Prostate gland (tissue), 2 donors: ENCODE measurements around the gene IRX5. TPM values are rescaled to one million over a fixed set of nuclear protein-coding genes. Genes with fewer than 3 reads are reported as not detected.

Source experiments
- DNase-seq: peaks from one replicate; pipeline ENCODE4 v3.0.0-alpha.2; 2019; ENCODE audit warnings: low spot score
- H3K27ac ChIP-seq, 2 donors: fragments of 200-600 bp; sonication (generic); 2 replicates each; pipeline ENCODE4 v1.5.1; 2017 to 2019
- H3K27me3 ChIP-seq: fragments of 200-600 bp; sonication (generic); replicated peaks from 2 replicates; pipeline ENCODE4 v1.5.1; 2019; ENCODE audit not compliant: insufficient read depth
- H3K36me3 ChIP-seq, 2 donors: fragments of 200-600 bp; sonication (generic); 1 replicate in 1 of 2; 2 replicates in 1 of 2; pipeline versions ENCODE4 v1.5.1 to v1.8.1; 2017 to 2019
- H3K4me1 ChIP-seq: fragments of 200-600 bp; sonication (generic); replicated peaks from 2 replicates; pipeline ENCODE4 v1.5.1; 2019
- H3K4me3 ChIP-seq, 2 donors: fragments of 200-600 bp; sonication (generic); 2 replicates each; pipeline ENCODE4 v1.5.1; 2017 to 2019
- H3K9me3 ChIP-seq: fragments of 200-600 bp; sonication (generic); 2 replicates; pipeline ENCODE4 v1.5.1; 2017
- CTCF ChIP-seq, 4 experiments: fragments of 200-600 bp in 2 of 4; fragments of 450-650 bp in 2 of 4; sonication (generic) in 2 of 4; IDR thresholded peaks; 1 replicate in 3 of 4; 2 replicates in 1 of 4; pipeline ENCODE4 v1.5.1; 2016 to 2019; ENCODE audit warnings: antibody characterized with exemption in 4 of 4, mild to moderate bottlenecking in 2 of 4, moderate library complexity in 2 of 4
- POLR2A ChIP-seq: fragments of 450-650 bp; IDR thresholded peaks from one replicate; pipeline ENCODE4 v1.6.1; 2016; ENCODE audit warnings: antibody characterized with exemption, mild to moderate bottlenecking
- POLR2AphosphoS5 ChIP-seq: sonication (generic); formaldehyde crosslinking; IDR thresholded peaks from one replicate; pipeline ENCODE4 v1.6.1; 2017; ENCODE audit warnings: antibody characterized with exemption
- WGBS: methylation state at CpG from one replicate; pipeline ENCODE4 v1.1.5; 2018; 5-methylcytosine and 5-hydroxymethylcytosine counted together
- intact Hi-C: fragments of 100-400 bp; cut with DNase I; formaldehyde crosslinking; loops from one replicate; pipeline ENCODE4 v1.14.2; 2022
- total RNA-seq, 2 donors: library from RNA; depleted of rRNA; stranded (reverse); fragments of >200 nt; gene quantifications; one replicate each; pipeline ENCODE4 v1.1.0, GENCODE V29; 2016

The IRX5 gene
- 10 to 100 TPM; 12.7 to 38.8 TPM for total RNA-seq

GRCh38 chr16:54930005-54930868, at the start of gene IRX5:
Gene IRX5 (plus strand): TSS chr16:54930865. CDS start chr16:54931199, 334 bp downstream.
- Histone ChIP-seq H3K36me3 (no peaks in the 10 kb centered on the region), H3K4me1 (no peaks in the 10 kb centered on the region), H3K9me3 (no peaks in the 10 kb centered on the region), H3K27ac (peak within 1 kb of the TSS; percentile 92 to 94), H3K27me3 (no peaks in the 10 kb centered on the region), H3K4me3 (peak within 1 kb of the TSS; percentile 75 to 80)
- under 1% methylated on average over 71 of the region's 71 CpGs for WGBS
- peak; percentile 85 for TF ChIP-seq POLR2AphosphoS5
- peak in 2 of 4 experiments; percentile 47 to 63 for TF ChIP-seq CTCF (IDR thresholded peaks at IDR 0.05)
- TF ChIP-seq POLR2A = peak; percentile 91
- intact Hi-C loops = loop anchor here (10.0 kb wide), 1 partner anchor 1025 kb away; no protein-coding TSS in a partner anchor
- peak; percentile 96 for DNase-seq

GRCh38 chr16:54882556-54882955, 48.1 kb upstream of the IRX5 start:
- Histone ChIP-seq H3K9me3 (no peaks in the 10 kb centered on the region), H3K27me3 (peaks cover 3% of the 10 kb centered on the region), H3K4me1 (no peaks in the 10 kb centered on the region), H3K27ac (no peak overlapping the region), H3K36me3 (no peaks in the 10 kb centered on the region), H3K4me3 (no peak overlapping the region)
- 37% methylated on average over 2 of the region's 2 CpGs for WGBS
- DNase-seq = no peak
- intact Hi-C loops = no loop called here
- TF ChIP-seq CTCF (IDR thresholded peaks at IDR 0.05) (no peak), POLR2A (no peak), POLR2AphosphoS5 (no peak)

- 94% methylated on average over 1 of the region's 1 CpG for WGBS
- DNase-seq = no peak
- no peaks in the 10 kb centered on the region for H3K9me3 ChIP-seq
- intact Hi-C loops = no loop called here
- H3K4me1 ChIP-seq = no peaks in the 10 kb centered on the region
- no peak overlapping the region for H3K27ac ChIP-seq
- TF ChIP-seq POLR2A = no peak
- TF ChIP-seq POLR2AphosphoS5 = no peak
- TF ChIP-seq CTCF (IDR thresholded peaks at IDR 0.05) = no peak
- no peak overlapping the region for H3K4me3 ChIP-seq
- H3K36me3 ChIP-seq = no peaks in the 10 kb centered on the region
- H3K27me3 ChIP-seq = peaks cover 3% of the 10 kb centered on the region
Observed at GRCh38 chr16:54883358-54883757, 47.3 kb upstream of the IRX5 start.

- no peak overlapping the region for H3K27ac ChIP-seq
- intact Hi-C loops = no loop called here
- 76% methylated on average over 2 of the region's 2 CpGs for WGBS
- DNase-seq = no peak
- H3K4me1 ChIP-seq = no peaks in the 10 kb centered on the region
- H3K36me3 ChIP-seq = no peaks in the 10 kb centered on the region
- H3K4me3 ChIP-seq = no peak overlapping the region
- TF ChIP-seq POLR2AphosphoS5 (no peak), CTCF (IDR thresholded peaks at IDR 0.05) (no peak), POLR2A (no peak)
- no peaks in the 10 kb centered on the region for H3K9me3 ChIP-seq
- H3K27me3 ChIP-seq = no peaks in the 10 kb centered on the region
Observed at GRCh38 chr16:54886078-54886477, 44.6 kb upstream of the IRX5 start.

GRCh38 chr16:54890381-54890780, 40.3 kb upstream of the IRX5 start:
- Histone ChIP-seq H3K9me3 (no peaks in the 10 kb centered on the region), H3K27ac (no peak overlapping the region), H3K4me1 (no peaks in the 10 kb centered on the region), H3K27me3 (no peaks in the 10 kb centered on the region), H3K4me3 (no peak overlapping the region), H3K36me3 (no peaks in the 10 kb centered on the region)
- 68% methylated on average over 4 of the region's 4 CpGs for WGBS
- no peak for DNase-seq
- intact Hi-C loops = no loop called here
- TF ChIP-seq POLR2AphosphoS5 (no peak), POLR2A (no peak), CTCF (IDR thresholded peaks at IDR 0.05) (no peak)
